Mesendoderm (in vitro differentiated cells): ENCODE results near the gene LRRC73.
"Not testable (repeated sequence)": the region's sequence is repeated elsewhere in the genome, so short reads cannot be mapped to it uniquely, and the experiment has no call there.

Experiments used
- DNase-seq: peaks from one replicate; pipeline ENCODE4 v3.0.0; 2013
- H2AK5ac ChIP-seq: 2 replicates; pipeline ENCODE4 v1.6.1; 2013; ENCODE audit warnings: low read length, inconsistent platforms
- H2BK120ac ChIP-seq: 2 replicates; pipeline ENCODE4 v1.6.1; 2013; ENCODE audit warnings: low read depth, mild to moderate bottlenecking, low read length, moderate library complexity, mixed read lengths
- H2BK15ac ChIP-seq: replicated peaks from 2 replicates; pipeline ENCODE4 v1.6.1; 2013; ENCODE audit warnings: low read depth, mild to moderate bottlenecking, moderate library complexity
- H2BK5ac ChIP-seq: 2 replicates; pipeline ENCODE4 v1.6.1; 2013; ENCODE audit warnings: low read length, inconsistent platforms
- H3K18ac ChIP-seq: 2 replicates; pipeline ENCODE4 v1.6.1; 2013; ENCODE audit warnings: mild to moderate bottlenecking, low read length, mixed read lengths
- H3K23ac ChIP-seq: one replicate; pipeline ENCODE4 v1.6.1; 2013; ENCODE audit warnings: low read length
- H3K27ac ChIP-seq: 2 replicates; pipeline ENCODE4 v1.5.1; 2013; ENCODE audit warnings: low read depth, mild to moderate bottlenecking, inconsistent platforms, low read length, moderate library complexity
- H3K27me3 ChIP-seq: 2 replicates; pipeline ENCODE4 v1.6.1; 2013; ENCODE audit warnings: low read length, control low read depth, mild to moderate bottlenecking, inconsistent platforms; ENCODE audit not compliant: insufficient read depth, poor library complexity
- H3K36me3 ChIP-seq: 2 replicates; pipeline ENCODE4 v1.6.1; 2013; ENCODE audit warnings: low read length, inconsistent platforms; ENCODE audit not compliant: control insufficient read depth, insufficient read depth
- H3K4ac ChIP-seq: one replicate; pipeline ENCODE4 v1.6.1; 2013; ENCODE audit warnings: low read depth, mild to moderate bottlenecking, low read length, moderate library complexity
- H3K4me1 ChIP-seq: 2 replicates; pipeline ENCODE4 v1.6.1; 2013; ENCODE audit warnings: low read depth, low read length, inconsistent platforms; ENCODE audit not compliant: control insufficient read depth
- H3K4me2 ChIP-seq: 2 replicates; pipeline ENCODE4 v1.6.1; 2013; ENCODE audit warnings: low read length
- H3K4me3 ChIP-seq: 2 replicates; pipeline ENCODE4 v1.5.1; 2013; ENCODE audit warnings: mild to moderate bottlenecking, low read length
- H3K56ac ChIP-seq: one replicate; pipeline ENCODE4 v1.6.1; 2013; ENCODE audit warnings: low read length
- H3K79me1 ChIP-seq: 2 replicates; pipeline ENCODE4 v1.6.1; 2013; ENCODE audit warnings: low read length, inconsistent platforms
- H3K79me2 ChIP-seq: 2 replicates; pipeline ENCODE4 v1.6.1; 2013; ENCODE audit warnings: mild to moderate bottlenecking, low read length; ENCODE audit not compliant: control insufficient read depth, insufficient read depth
- H3K9ac ChIP-seq: 2 replicates; pipeline ENCODE4 v1.6.1; 2013; ENCODE audit warnings: low read length, inconsistent platforms
- H4K5ac ChIP-seq: one replicate; pipeline ENCODE4 v1.6.1; 2013; ENCODE audit warnings: low read length
- H4K8ac ChIP-seq: one replicate; pipeline ENCODE4 v1.6.1; 2013; ENCODE audit warnings: low read depth, mild to moderate bottlenecking, control low read depth, low read length, moderate library complexity
- WGBS: extraction: QIAGEN DNeasy Blood & Tissue Kit; methylation state at CpG from one replicate; pipeline ENCODE4 v1.1.7; 2013; ENCODE audit warnings: low lambda C conversion rate, missing lambda C conversion rate; ENCODE audit not compliant: insufficient coverage; ENCODE audit errors: extremely low coverage; 5-methylcytosine and 5-hydroxymethylcytosine counted together

LRRC73 gene

GRCh38 chr6:43498291-43498690, 11.9 kb downstream of the LRRC73 start:
- not testable (repeated sequence) for H4K5ac ChIP-seq, H2BK120ac ChIP-seq, H3K27me3 ChIP-seq, H3K4me2 ChIP-seq, DNase-seq, H3K4ac ChIP-seq, H4K8ac ChIP-seq, H3K18ac ChIP-seq, H2BK15ac ChIP-seq, H3K27ac ChIP-seq, H3K23ac ChIP-seq, H2AK5ac ChIP-seq, H3K4me1 ChIP-seq, H2BK5ac ChIP-seq, H3K56ac ChIP-seq, H3K9ac ChIP-seq, H3K79me2 ChIP-seq, H3K4me3 ChIP-seq, H3K36me3 ChIP-seq
- H3K79me1 ChIP-seq: peaks cover 18% of the 10 kb centered on the region
- WGBS: no CpG with 5 or more reads among the region's 5 CpGs

DNA sequence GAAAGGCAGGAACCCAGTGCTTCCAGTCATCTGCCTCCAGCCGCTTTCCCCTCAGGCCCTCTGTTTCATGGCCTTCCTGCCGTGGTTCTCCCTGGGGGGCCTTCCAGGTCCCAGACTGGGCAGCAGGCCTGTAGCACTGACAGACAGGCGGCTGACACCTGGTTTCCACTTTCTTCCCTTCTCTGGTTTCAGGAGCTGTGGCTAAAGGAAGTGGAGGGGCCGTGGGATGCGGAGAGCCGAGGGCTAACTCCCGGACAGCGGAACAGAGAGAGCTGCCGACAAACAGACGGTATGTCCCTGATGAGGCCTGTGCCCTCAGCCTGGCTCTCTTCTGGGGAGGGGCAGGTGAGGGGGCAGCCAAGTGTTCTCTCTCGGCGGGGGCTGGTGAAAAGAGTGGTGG, 12.5 kb downstream of the LRRC73 start:
- Histone ChIP-seq H2BK15ac (no peak overlapping the region), H2BK120ac (no peak overlapping the region), H3K4ac (no peak overlapping the region), H3K18ac (no peak overlapping the region), H3K36me3 (peaks cover 2% of the 10 kb centered on the region), H3K79me1 (peaks cover 21% of the 10 kb centered on the region), H4K5ac (no peak overlapping the region), H2BK5ac (no peak overlapping the region), H3K4me1 (peaks cover 7% of the 10 kb centered on the region), H3K4me2 (no peak overlapping the region), H4K8ac (no peak overlapping the region), H3K27ac (no peak overlapping the region), H3K9ac (no peak overlapping the region), H3K23ac (no peak overlapping the region), H3K56ac (peak overlapping the region; percentile 15), H3K27me3 (no peaks in the 10 kb centered on the region), H2AK5ac (no peak overlapping the region), H3K79me2 (peaks cover 10% of the 10 kb centered on the region), H3K4me3 (no peak overlapping the region)
- no peak for DNase-seq
- WGBS: no CpG with 5 or more reads among the region's 12 CpGs

- Histone ChIP-seq H3K79me2 (peaks cover 12% of the 10 kb centered on the region), H3K27ac (no peak overlapping the region), H3K4me2 (no peak overlapping the region), H3K4me3 (no peak overlapping the region), H4K8ac (no peak overlapping the region), H2BK120ac (no peak overlapping the region), H2BK15ac (no peak overlapping the region), H2BK5ac (no peak overlapping the region), H3K9ac (no peak overlapping the region), H3K4ac (no peak overlapping the region), H3K36me3 (peaks cover 2% of the 10 kb centered on the region), H3K56ac (no peak overlapping the region), H3K79me1 (peaks cover 23% of the 10 kb centered on the region), H4K5ac (no peak overlapping the region), H3K18ac (no peak overlapping the region), H3K4me1 (peaks cover 7% of the 10 kb centered on the region), H3K23ac (no peak overlapping the region), H3K27me3 (no peaks in the 10 kb centered on the region), H2AK5ac (no peak overlapping the region)
- no peak for DNase-seq
- WGBS: no CpG with 5 or more reads among the region's 6 CpGs
These were observed 13.1 kb downstream of the LRRC73 start for GRCh38 chr6:43497129-43497396.

- no peak overlapping the region for H4K8ac ChIP-seq
- H3K23ac ChIP-seq: no peak overlapping the region
- no peak overlapping the region for H3K27ac ChIP-seq
- H2BK5ac ChIP-seq: no peak overlapping the region
- no peak overlapping the region for H2AK5ac ChIP-seq
- H2BK120ac ChIP-seq: no peak overlapping the region
- H3K4ac ChIP-seq: no peak overlapping the region
- WGBS: no CpG with 5 or more reads among the region's 18 CpGs
- no peak overlapping the region for H3K4me2 ChIP-seq
- no peaks in the 10 kb centered on the region for H3K27me3 ChIP-seq
- H4K5ac ChIP-seq: no peak overlapping the region
- H3K79me1 ChIP-seq: peaks cover 25% of the 10 kb centered on the region
- peak; percentile 91 for DNase-seq
- peak overlapping the region; percentile 13 for H3K18ac ChIP-seq
- H3K56ac ChIP-seq: peak overlapping the region; percentile 18
- no peak overlapping the region for H2BK15ac ChIP-seq
- H3K36me3 ChIP-seq: peaks cover 2% of the 10 kb centered on the region
- H3K79me2 ChIP-seq: peaks cover 14% of the 10 kb centered on the region
- peaks cover 7% of the 10 kb centered on the region for H3K4me1 ChIP-seq
- no peak overlapping the region for H3K4me3 ChIP-seq
- no peak overlapping the region for H3K9ac ChIP-seq
These were observed 13.6 kb downstream of the LRRC73 start for GRCh38 chr6:43496370-43497128.

DNA sequence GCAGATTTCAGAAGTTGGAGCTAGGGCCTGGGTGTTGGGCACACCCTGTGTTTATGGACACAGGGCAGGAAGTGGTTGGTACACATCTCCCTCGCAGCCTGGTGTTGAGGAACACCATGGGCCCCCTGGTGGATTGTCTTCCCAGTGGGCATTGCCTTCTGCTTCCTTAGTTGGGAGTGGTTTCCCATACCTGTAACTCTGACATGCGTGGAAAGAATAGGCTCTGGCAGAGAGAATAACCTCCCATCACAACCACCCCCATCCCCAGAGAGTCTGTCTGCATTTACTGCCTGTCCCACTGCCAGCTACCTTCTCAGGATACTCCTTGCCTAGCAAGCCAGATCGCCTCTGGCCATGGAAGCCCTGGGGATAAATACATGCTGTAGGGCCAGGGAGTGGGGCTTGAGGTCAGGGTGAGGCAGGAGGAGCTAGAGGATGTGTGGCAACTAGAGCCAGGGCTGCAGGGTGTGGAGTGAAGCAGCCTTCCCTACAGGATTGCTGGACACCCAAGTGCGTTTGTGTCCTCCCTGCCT, 14.7 kb downstream of the LRRC73 start:
- H3K27ac ChIP-seq: no peak overlapping the region
- no peak for DNase-seq
- no CpG with 5 or more reads among the region's 4 CpGs for WGBS

GRCh38 chr6:43494766-43495165, 15.4 kb downstream of the LRRC73 start:
- Histone ChIP-seq H3K4me3 (no peak overlapping the region), H2BK120ac (no peak overlapping the region), H2AK5ac (no peak overlapping the region), H3K56ac (no peak overlapping the region), H2BK15ac (no peak overlapping the region), H3K36me3 (no peaks in the 10 kb centered on the region), H3K79me2 (peaks cover 19% of the 10 kb centered on the region), H3K4me1 (peaks cover 7% of the 10 kb centered on the region), H3K27ac (no peak overlapping the region), H3K18ac (no peak overlapping the region), H3K27me3 (no peaks in the 10 kb centered on the region), H3K4me2 (no peak overlapping the region), H3K9ac (no peak overlapping the region), H3K79me1 (peaks cover 28% of the 10 kb centered on the region), H3K23ac (no peak overlapping the region), H3K4ac (no peak overlapping the region), H2BK5ac (no peak overlapping the region), H4K8ac (no peak overlapping the region), H4K5ac (no peak overlapping the region)
- WGBS: no CpG with 5 or more reads among the region's 4 CpGs
- DNase-seq: no peak

More for the DNA sequence above, 14.7 kb downstream of the LRRC73 start:
- Histone ChIP-seq H4K5ac (no peak overlapping the region), H3K23ac (no peak overlapping the region), H3K79me1 (peaks cover 25% of the 10 kb centered on the region), H3K4me3 (no peak overlapping the region), H3K4ac (no peak overlapping the region), H2BK120ac (no peak overlapping the region), H3K18ac (no peak overlapping the region), H3K9ac (no peak overlapping the region), H3K27me3 (no peaks in the 10 kb centered on the region), H3K4me1 (peaks cover 7% of the 10 kb centered on the region), H3K79me2 (peaks cover 17% of the 10 kb centered on the region), H3K36me3 (no peaks in the 10 kb centered on the region), H2BK15ac (no peak overlapping the region), H3K4me2 (no peak overlapping the region), H3K56ac (no peak overlapping the region), H2BK5ac (no peak overlapping the region), H2AK5ac (no peak overlapping the region), H4K8ac (no peak overlapping the region)
